HepG2 (cell line): ENCODE results near the gene FHL5.

Experiments
- ELF1 ChIP-seq: sonication (generic); formaldehyde crosslinking; IDR thresholded peaks from 2 replicates; pipeline ENCODE4 v1.4.0; 2020; ENCODE audit warnings: missing genetic modification reagents
- MXI1 ChIP-seq: IDR thresholded peaks from 3 replicates; pipeline ENCODE4 v1.6.1; 2012; ENCODE audit warnings: low read depth, low read length, inconsistent platforms, borderline replicate concordance
- RFX5 ChIP-seq: IDR thresholded peaks from 2 replicates; pipeline ENCODE4 v1.6.1; 2011; ENCODE audit warnings: low read depth, low read length, improper control_type of control experiment
- TARDBP ChIP-seq: sonication (generic); formaldehyde crosslinking; IDR thresholded peaks from 2 replicates; pipeline ENCODE4 v1.8.0; 2022; ENCODE audit warnings: mild to moderate bottlenecking, missing genetic modification reagents
- ZBTB8A ChIP-seq: sonication (generic); formaldehyde crosslinking; IDR thresholded peaks from 2 replicates; pipeline ENCODE4 v1.4.0; 2020; ENCODE audit warnings: mild to moderate bottlenecking, low read depth, missing genetic modification reagents, borderline replicate concordance
- ZNF24 ChIP-seq: fragments of 450-650 bp; IDR thresholded peaks from 2 replicates; pipeline ENCODE4 v1.6.1; 2017; ENCODE audit warnings: antibody characterized with exemption, mild to moderate bottlenecking
- TF ChIP-seq, protein P1 (sequence below): sonication (generic); formaldehyde crosslinking; IDR thresholded peaks from 2 replicates; pipeline ENCODE4 v1.4.0; 2020; ENCODE audit warnings: missing genetic modification reagents, borderline replicate concordance
- TF ChIP-seq, protein P2 (sequence below): sonication (generic); formaldehyde crosslinking; IDR thresholded peaks from 2 replicates; pipeline ENCODE4 v1.5.0; 2020; ENCODE audit warnings: mild to moderate bottlenecking, missing genetic modification reagents, moderate library complexity
- TF ChIP-seq, protein P3 (sequence below): sonication (generic); IDR thresholded peaks from 2 replicates; pipeline ENCODE4 v1.6.1; 2016; ENCODE audit warnings: low read depth, borderline replicate concordance
- TF ChIP-seq, protein P4 (sequence below): sonication (generic); formaldehyde crosslinking; IDR thresholded peaks from 2 replicates; pipeline ENCODE4 v1.4.0; 2020; ENCODE audit warnings: missing genetic modification reagents, borderline replicate concordance
- TF ChIP-seq, protein P5 (sequence below): IDR thresholded peaks from 2 replicates; pipeline ENCODE4 v1.6.1; 2016; ENCODE audit warnings: control low read depth
- TF ChIP-seq, protein P6 (sequence below): sonication (generic); formaldehyde crosslinking; IDR thresholded peaks from 2 replicates; pipeline ENCODE4 v1.4.0; 2020; ENCODE audit warnings: low read depth, mild to moderate bottlenecking, missing genetic modification reagents

DNA sequence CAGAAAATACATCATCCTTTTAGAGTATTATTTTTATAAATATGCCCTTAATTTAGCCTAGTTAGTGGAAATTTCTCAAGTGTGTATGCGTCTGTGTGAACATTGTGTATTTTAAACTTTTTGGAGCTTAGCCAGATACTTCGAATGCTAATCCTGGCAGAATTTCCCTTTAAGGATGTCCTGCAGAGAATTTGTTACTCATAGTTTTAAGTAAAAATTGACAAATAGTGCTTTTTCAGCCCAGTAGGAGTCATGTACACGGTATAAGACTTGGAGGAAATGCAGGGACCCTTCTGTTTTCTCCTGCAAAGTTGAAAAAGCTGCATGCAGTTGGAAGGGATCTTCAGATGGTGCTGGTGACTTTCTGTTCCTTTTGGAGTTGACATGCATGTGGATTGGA is at the start of gene FHL5:
- no peak for TF ChIP-seq ZNF24
- TF ChIP-seq TARDBP (CRISPR knock-in tag) = no peak
- TF ChIP-seq MXI1 = no peak
- TF ChIP-seq, protein P1, sequence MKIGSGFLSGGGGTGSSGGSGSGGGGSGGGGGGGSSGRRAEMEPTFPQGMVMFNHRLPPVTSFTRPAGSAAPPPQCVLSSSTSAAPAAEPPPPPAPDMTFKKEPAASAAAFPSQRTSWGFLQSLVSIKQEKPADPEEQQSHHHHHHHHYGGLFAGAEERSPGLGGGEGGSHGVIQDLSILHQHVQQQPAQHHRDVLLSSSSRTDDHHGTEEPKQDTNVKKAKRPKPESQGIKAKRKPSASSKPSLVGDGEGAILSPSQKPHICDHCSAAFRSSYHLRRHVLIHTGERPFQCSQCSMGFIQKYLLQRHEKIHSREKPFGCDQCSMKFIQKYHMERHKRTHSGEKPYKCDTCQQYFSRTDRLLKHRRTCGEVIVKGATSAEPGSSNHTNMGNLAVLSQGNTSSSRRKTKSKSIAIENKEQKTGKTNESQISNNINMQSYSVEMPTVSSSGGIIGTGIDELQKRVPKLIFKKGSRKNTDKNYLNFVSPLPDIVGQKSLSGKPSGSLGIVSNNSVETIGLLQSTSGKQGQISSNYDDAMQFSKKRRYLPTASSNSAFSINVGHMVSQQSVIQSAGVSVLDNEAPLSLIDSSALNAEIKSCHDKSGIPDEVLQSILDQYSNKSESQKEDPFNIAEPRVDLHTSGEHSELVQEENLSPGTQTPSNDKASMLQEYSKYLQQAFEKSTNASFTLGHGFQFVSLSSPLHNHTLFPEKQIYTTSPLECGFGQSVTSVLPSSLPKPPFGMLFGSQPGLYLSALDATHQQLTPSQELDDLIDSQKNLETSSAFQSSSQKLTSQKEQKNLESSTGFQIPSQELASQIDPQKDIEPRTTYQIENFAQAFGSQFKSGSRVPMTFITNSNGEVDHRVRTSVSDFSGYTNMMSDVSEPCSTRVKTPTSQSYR (CRISPR knock-in tag) = no peak
- TF ChIP-seq, protein P2, sequence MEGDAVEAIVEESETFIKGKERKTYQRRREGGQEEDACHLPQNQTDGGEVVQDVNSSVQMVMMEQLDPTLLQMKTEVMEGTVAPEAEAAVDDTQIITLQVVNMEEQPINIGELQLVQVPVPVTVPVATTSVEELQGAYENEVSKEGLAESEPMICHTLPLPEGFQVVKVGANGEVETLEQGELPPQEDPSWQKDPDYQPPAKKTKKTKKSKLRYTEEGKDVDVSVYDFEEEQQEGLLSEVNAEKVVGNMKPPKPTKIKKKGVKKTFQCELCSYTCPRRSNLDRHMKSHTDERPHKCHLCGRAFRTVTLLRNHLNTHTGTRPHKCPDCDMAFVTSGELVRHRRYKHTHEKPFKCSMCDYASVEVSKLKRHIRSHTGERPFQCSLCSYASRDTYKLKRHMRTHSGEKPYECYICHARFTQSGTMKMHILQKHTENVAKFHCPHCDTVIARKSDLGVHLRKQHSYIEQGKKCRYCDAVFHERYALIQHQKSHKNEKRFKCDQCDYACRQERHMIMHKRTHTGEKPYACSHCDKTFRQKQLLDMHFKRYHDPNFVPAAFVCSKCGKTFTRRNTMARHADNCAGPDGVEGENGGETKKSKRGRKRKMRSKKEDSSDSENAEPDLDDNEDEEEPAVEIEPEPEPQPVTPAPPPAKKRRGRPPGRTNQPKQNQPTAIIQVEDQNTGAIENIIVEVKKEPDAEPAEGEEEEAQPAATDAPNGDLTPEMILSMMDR = no peak
- TF ChIP-seq, protein P3, sequence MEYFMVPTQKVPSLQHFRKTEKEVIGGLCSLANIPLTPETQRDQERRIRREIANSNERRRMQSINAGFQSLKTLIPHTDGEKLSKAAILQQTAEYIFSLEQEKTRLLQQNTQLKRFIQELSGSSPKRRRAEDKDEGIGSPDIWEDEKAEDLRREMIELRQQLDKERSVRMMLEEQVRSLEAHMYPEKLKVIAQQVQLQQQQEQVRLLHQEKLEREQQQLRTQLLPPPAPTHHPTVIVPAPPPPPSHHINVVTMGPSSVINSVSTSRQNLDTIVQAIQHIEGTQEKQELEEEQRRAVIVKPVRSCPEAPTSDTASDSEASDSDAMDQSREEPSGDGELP = no peak
- no peak for TF ChIP-seq ELF1 (CRISPR knock-in tag)
- TF ChIP-seq, protein P4, sequence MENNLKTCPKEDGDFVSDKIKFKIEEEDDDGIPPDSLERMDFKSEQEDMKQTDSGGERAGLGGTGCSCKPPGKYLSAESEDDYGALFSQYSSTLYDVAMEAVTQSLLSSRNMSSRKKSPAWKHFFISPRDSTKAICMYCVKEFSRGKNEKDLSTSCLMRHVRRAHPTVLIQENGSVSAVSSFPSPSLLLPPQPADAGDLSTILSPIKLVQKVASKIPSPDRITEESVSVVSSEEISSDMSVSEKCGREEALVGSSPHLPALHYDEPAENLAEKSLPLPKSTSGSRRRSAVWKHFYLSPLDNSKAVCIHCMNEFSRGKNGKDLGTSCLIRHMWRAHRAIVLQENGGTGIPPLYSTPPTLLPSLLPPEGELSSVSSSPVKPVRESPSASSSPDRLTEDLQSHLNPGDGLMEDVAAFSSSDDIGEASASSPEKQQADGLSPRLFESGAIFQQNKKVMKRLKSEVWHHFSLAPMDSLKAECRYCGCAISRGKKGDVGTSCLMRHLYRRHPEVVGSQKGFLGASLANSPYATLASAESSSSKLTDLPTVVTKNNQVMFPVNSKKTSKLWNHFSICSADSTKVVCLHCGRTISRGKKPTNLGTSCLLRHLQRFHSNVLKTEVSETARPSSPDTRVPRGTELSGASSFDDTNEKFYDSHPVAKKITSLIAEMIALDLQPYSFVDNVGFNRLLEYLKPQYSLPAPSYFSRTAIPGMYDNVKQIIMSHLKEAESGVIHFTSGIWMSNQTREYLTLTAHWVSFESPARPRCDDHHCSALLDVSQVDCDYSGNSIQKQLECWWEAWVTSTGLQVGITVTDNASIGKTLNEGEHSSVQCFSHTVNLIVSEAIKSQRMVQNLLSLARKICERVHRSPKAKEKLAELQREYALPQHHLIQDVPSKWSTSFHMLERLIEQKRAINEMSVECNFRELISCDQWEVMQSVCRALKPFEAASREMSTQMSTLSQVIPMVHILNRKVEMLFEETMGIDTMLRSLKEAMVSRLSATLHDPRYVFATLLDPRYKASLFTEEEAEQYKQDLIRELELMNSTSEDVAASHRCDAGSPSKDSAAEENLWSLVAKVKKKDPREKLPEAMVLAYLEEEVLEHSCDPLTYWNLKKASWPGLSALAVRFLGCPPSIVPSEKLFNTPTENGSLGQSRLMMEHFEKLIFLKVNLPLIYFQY (CRISPR knock-in tag) = no peak
- TF ChIP-seq, protein P5, sequence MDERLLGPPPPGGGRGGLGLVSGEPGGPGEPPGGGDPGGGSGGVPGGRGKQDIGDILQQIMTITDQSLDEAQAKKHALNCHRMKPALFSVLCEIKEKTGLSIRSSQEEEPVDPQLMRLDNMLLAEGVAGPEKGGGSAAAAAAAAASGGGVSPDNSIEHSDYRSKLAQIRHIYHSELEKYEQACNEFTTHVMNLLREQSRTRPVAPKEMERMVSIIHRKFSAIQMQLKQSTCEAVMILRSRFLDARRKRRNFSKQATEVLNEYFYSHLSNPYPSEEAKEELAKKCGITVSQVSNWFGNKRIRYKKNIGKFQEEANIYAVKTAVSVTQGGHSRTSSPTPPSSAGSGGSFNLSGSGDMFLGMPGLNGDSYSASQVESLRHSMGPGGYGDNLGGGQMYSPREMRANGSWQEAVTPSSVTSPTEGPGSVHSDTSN (CRISPR knock-in tag) = no peak
- TF ChIP-seq ZBTB8A (CRISPR knock-in tag) = no peak
- TF ChIP-seq, protein P6, sequence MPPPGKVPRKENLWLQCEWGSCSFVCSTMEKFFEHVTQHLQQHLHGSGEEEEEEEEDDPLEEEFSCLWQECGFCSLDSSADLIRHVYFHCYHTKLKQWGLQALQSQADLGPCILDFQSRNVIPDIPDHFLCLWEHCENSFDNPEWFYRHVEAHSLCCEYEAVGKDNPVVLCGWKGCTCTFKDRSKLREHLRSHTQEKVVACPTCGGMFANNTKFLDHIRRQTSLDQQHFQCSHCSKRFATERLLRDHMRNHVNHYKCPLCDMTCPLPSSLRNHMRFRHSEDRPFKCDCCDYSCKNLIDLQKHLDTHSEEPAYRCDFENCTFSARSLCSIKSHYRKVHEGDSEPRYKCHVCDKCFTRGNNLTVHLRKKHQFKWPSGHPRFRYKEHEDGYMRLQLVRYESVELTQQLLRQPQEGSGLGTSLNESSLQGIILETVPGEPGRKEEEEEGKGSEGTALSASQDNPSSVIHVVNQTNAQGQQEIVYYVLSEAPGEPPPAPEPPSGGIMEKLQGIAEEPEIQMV (CRISPR knock-in tag) = no peak
- TF ChIP-seq RFX5 = no peak
